GM12891 (cell line): ENCODE measurements around the gene KLHL21.

Experiments
- POLR2A ChIP-seq: IDR thresholded peaks from 2 replicates; pipeline ENCODE4 v1.6.1; 2011; ENCODE audit warnings: low read depth, low read length, control low read depth
- POLR2AphosphoS5 ChIP-seq: IDR thresholded peaks from 2 replicates; pipeline ENCODE4 v1.6.1; 2011; ENCODE audit warnings: low read depth, low read length, control low read depth
- TAF1 ChIP-seq: IDR thresholded peaks from 2 replicates; pipeline ENCODE4 v1.6.1; 2011; ENCODE audit warnings: low read depth, low read length, control low read depth

DNA sequence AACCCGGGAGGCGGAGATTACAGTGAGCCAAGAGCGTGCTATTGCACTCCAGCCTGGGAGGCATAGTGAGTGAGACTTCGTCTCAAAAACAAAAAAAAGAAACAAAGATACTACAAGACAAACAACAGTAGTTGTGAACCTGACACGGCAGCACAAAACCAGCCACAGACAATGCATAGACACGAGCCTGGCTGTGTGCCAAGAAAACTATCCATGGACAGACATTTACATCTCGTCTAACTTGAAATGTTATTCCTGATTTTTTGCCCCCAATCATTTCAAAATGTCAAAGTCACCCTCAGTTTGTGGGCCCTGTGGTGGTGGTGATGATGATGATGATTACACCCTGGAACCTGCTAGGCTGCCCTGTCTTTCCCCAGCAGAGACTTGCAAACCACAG is 6.3 kb downstream of the KLHL21 start:
- TF ChIP-seq POLR2AphosphoS5 (no peak), POLR2A (no peak), TAF1 (no peak)
